K562 (cell line): ENCODE measurements around the gene FAXC. TPM values are rescaled to one million over a fixed set of nuclear protein-coding genes. Genes with fewer than 3 reads are reported as not detected.
A peak's percentile ranks its signal among the peaks of the same experiment; 100 is the strongest.

Experiments
- ATAC-seq: fragments of 200-7000 bp; cut with Tn5 transposase; 3 replicates; pipeline ENCODE4 v1.9.1; 2020; ENCODE audit warnings: moderate library complexity
- BruUV-seq: library from RNA; stranded (reverse); fragments of 400-500 nt; replicated peaks from 2 replicates; lab custom pipeline; 2021; lab: Mats Ljungman, UMichigan
- CTCF ChIA-PET: fragments of 300-600 bp; formaldehyde crosslinking; extraction: SDS; loops from one replicate; lab custom pipeline; 2021; ENCODE audit warnings: low intra/inter-chr PET ratio; lab: Yijun Ruan, JAX
- POLR2A ChIA-PET: fragments of 300-600, 350-650 bp; sonication (Branson Sonifier 250); formaldehyde crosslinking; extraction: SDS; loops from one replicate; lab custom pipeline; 2021; ENCODE audit warnings: antibody characterized with exemption, inconsistent platforms; lab: Yijun Ruan, JAX
- DNase-seq, 4 experiments: peaks; one replicate each; pipeline versions ENCODE4 v3.0.0 to v3.0.0-alpha.2; 2011 to 2018; ENCODE audit warnings: low spot score in 3 of 4, mixed read lengths in 3 of 4; ENCODE audit errors: extremely low read depth in 1 of 4
- FAIRE-seq: peaks from 2 replicates; lab custom pipeline; 2011; peaks lifted over from hg19 to GRCh38; lab: Jason Lieb, UNC
- H2AFZ ChIP-seq: 2 replicates; pipeline ENCODE4 v1.6.0; 2011; ENCODE audit warnings: low read depth, low read length, control low read depth, inconsistent platforms
- H3K27ac ChIP-seq: fragments of 200-600 bp; 3 replicates; pipeline ENCODE4 v1.8.0; 2011; ENCODE audit warnings: low read depth, mild to moderate bottlenecking, control low read depth, inconsistent platforms, low read length, moderate library complexity, mixed read lengths; ENCODE audit errors: extremely low read depth
- H3K27me3 ChIP-seq, 2 experiments: fragments of 300-600 bp in 1 of 2; 2 replicates in 1 of 2; 3 replicates in 1 of 2; pipeline versions ENCODE4 v1.6.0 to v1.8.0; 2011; ENCODE audit warnings: inconsistent platforms in 2 of 2, low read length in 2 of 2, mild to moderate bottlenecking in 1 of 2, mixed read lengths in 1 of 2, moderate library complexity in 1 of 2; ENCODE audit not compliant: control insufficient read depth in 2 of 2, insufficient read depth in 2 of 2
- H3K36me3 ChIP-seq: fragments of 300-600 bp; 3 replicates; pipeline ENCODE4 v1.8.0; 2011; ENCODE audit warnings: mild to moderate bottlenecking, low read length, inconsistent platforms; ENCODE audit not compliant: control insufficient read depth, insufficient read depth
- H3K4me1 ChIP-seq, 2 experiments: fragments of 200-600 bp in 1 of 2; replicated peaks in 1 of 2; 2 replicates in 1 of 2; 3 replicates in 1 of 2; pipeline versions ENCODE4 v1.5.1 to v1.8.0; 2011; ENCODE audit warnings: inconsistent platforms in 2 of 2, low read length in 2 of 2, mild to moderate bottlenecking in 1 of 2, mixed read lengths in 1 of 2, moderate library complexity in 1 of 2; ENCODE audit not compliant: control insufficient read depth in 2 of 2, insufficient read depth in 2 of 2
- H3K4me2 ChIP-seq: 2 replicates; pipeline ENCODE4 v1.6.1; 2011; ENCODE audit warnings: low read length, control low read depth, inconsistent platforms, mixed read lengths; ENCODE audit not compliant: insufficient read depth
- H3K4me3 ChIP-seq: fragments of 200-600 bp; sonication (generic), shearing (Covaris generic); 2 replicates; pipeline ENCODE4 v1.5.1; 2016; ENCODE audit warnings: control low read depth, inconsistent platforms
- H3K79me2 ChIP-seq: fragments of 200-600 bp; 3 replicates; pipeline ENCODE4 v1.8.0; 2011; ENCODE audit warnings: low read length, inconsistent platforms; ENCODE audit not compliant: control insufficient read depth, insufficient read depth
- H3K9ac ChIP-seq, 2 experiments: 2 replicates each; pipeline versions ENCODE4 v1.6.0 to v1.6.1; 2011; ENCODE audit warnings: low read depth in 2 of 2, low read length in 2 of 2, control low read depth in 1 of 2, inconsistent platforms in 1 of 2, mild to moderate bottlenecking in 1 of 2, mixed read lengths in 1 of 2; ENCODE audit not compliant: insufficient read depth in 1 of 2
- H3K9me1 ChIP-seq: one replicate; pipeline ENCODE4 v1.6.0; 2011; ENCODE audit warnings: inconsistent platforms, mild to moderate bottlenecking, low read length, moderate library complexity; ENCODE audit not compliant: control insufficient read depth, insufficient read depth
- H3K9me3 ChIP-seq: replicated peaks from 2 replicates; pipeline ENCODE4 v1.5.1; 2011; ENCODE audit warnings: low read depth, low read length, inconsistent platforms; ENCODE audit not compliant: control insufficient read depth, insufficient read depth
- H4K20me1 ChIP-seq: replicated peaks from 2 replicates; pipeline ENCODE4 v1.6.1; 2011; ENCODE audit warnings: low read length, inconsistent platforms, mixed read lengths; ENCODE audit not compliant: control insufficient read depth, insufficient read depth
- ARHGAP35 ChIP-seq: fragments of 450-650 bp; IDR thresholded peaks from 2 replicates; pipeline ENCODE4 v1.6.1; 2018; ENCODE audit not compliant: partially characterized antibody
- ARID3B ChIP-seq: fragments of 250-450 bp; sonication (Bioruptor Pico); IDR thresholded peaks from 2 replicates; pipeline ENCODE4 v1.4.0; 2020; ENCODE audit warnings: borderline replicate concordance
- ELF1 ChIP-seq: fragments of 200-800 bp; sonication (Bioruptor generic); IDR thresholded peaks from 2 replicates; pipeline ENCODE4 v1.6.1; 2016; ENCODE audit warnings: missing genetic modification characterization, missing compliant biosample characterization
- ETV6 ChIP-seq, 3 experiments: fragments of 150-350 bp in 1 of 3; sonication (generic) in 1 of 3; formaldehyde crosslinking in 1 of 3; IDR thresholded peaks; 2 replicates each; pipeline versions ENCODE4 v1.6.1 to v1.8.0; 2014 to 2022; ENCODE audit warnings: borderline replicate concordance in 2 of 3, low read depth in 2 of 3, antibody characterized with exemption in 1 of 3, low read length in 1 of 3, mild to moderate bottlenecking in 1 of 3, missing genetic modification reagents in 1 of 3
- FOXM1 ChIP-seq, 2 experiments: fragments of 450-650 bp in 1 of 2; sonication (generic) in 1 of 2; formaldehyde crosslinking in 1 of 2; IDR thresholded peaks; 2 replicates each; pipeline versions ENCODE4 v1.6.1 to v1.9.0; 2017 to 2022; ENCODE audit warnings: low read depth in 2 of 2, mild to moderate bottlenecking in 2 of 2, missing genetic modification reagents in 1 of 2, moderate library complexity in 1 of 2
- POU5F1 ChIP-seq: fragments of 150-350 bp; IDR thresholded peaks from 2 replicates; pipeline ENCODE4 v1.6.1; 2014; ENCODE audit warnings: borderline replicate concordance, low read length, low read depth, mild to moderate bottlenecking; ENCODE audit not compliant: partially characterized antibody
- SPI1 ChIP-seq: IDR thresholded peaks from 2 replicates; pipeline ENCODE4 v1.6.1; 2011; ENCODE audit warnings: low read depth, low read length, control low read depth, borderline replicate concordance
- SRSF1 ChIP-seq: fragments of 200-400 bp; formaldehyde crosslinking; IDR thresholded peaks from 2 replicates; pipeline ENCODE4 v1.6.1; 2017; ENCODE audit warnings: mild to moderate bottlenecking, low read depth, low read length, moderate library complexity
- TAF9B ChIP-seq: fragments of 450-650 bp; IDR thresholded peaks from 2 replicates; pipeline ENCODE4 v1.6.1; 2018; ENCODE audit warnings: mild to moderate bottlenecking; ENCODE audit not compliant: partially characterized antibody
- ZNF224 ChIP-seq: sonication (generic); formaldehyde crosslinking; IDR thresholded peaks from 2 replicates; pipeline ENCODE4 v1.8.0; 2022; ENCODE audit warnings: mild to moderate bottlenecking, missing genetic modification reagents
- WGBS: fragments of 100-300 bp; shearing (Covaris generic); methylation state at CpG from one replicate; pipeline ENCODE4 v1.1.6; 2016; ENCODE audit warnings: low coverage, mixed read lengths; ENCODE audit not compliant: insufficient coverage; ENCODE audit errors: missing lambda C conversion rate; 5-methylcytosine and 5-hydroxymethylcytosine counted together
- in situ Hi-C: fragments of 300-500 bp; cut with MboI; formaldehyde crosslinking; loops from 4 replicates; pipeline ENCODE4 v1.15.0; 2018; ENCODE audit warnings: inconsistent platforms, mixed read lengths
- intact Hi-C: fragments of 100-400 bp; cut with micrococcal nuclease; formaldehyde crosslinking; loops from 2 replicates; pipeline ENCODE4 v1.14.2; 2022
- polyA plus RNA-seq, 8 experiments: library from polyadenylated mRNA; depleted of rRNA in 4 of 8; stranded (reverse) in 5 of 8; unstranded in 3 of 8; fragments of >200 nt; fragmentation: Nextera tagmentation in 2 of 8; fragmentation: Illumina TruSeq in 1 of 8; extraction: Ambion mirVana in 2 of 8; extraction: Trizol in 1 of 8; gene quantifications; 2 replicates each; pipeline versions ENCODE4 v1.2.1 to v1.2.3, GENCODE V29; 2011 to 2014; ENCODE audit warnings: inconsistent platforms in 1 of 8, missing spikeins in 1 of 8
- total RNA-seq, 7 experiments: library from RNA; depleted of rRNA in 6 of 7; stranded (reverse); fragments of >200 nt in 6 of 7; fragmentation: Illumina TruSeq in 2 of 7; extraction: Trizol in 2 of 7; gene quantifications; 2 replicates each; pipeline versions ENCODE4 v1.2.1 to v1.2.3, GENCODE V29; 2011 to 2021; ENCODE audit warnings: low replicate concordance in 1 of 7
- TF ChIP-seq, protein P1 (sequence below): sonication (generic); formaldehyde crosslinking; IDR thresholded peaks from 2 replicates; pipeline ENCODE4 v1.8.0; 2022; ENCODE audit warnings: mild to moderate bottlenecking, missing genetic modification reagents

FAXC gene
- total and polyA plus RNA-seq, 9 of the 15 experiments (the other 6 are each of a cell fraction or from before 2014, with no cell fraction given): 0.06 to 0.40 (median 0.13) TPM; not detected in 5

DNA sequence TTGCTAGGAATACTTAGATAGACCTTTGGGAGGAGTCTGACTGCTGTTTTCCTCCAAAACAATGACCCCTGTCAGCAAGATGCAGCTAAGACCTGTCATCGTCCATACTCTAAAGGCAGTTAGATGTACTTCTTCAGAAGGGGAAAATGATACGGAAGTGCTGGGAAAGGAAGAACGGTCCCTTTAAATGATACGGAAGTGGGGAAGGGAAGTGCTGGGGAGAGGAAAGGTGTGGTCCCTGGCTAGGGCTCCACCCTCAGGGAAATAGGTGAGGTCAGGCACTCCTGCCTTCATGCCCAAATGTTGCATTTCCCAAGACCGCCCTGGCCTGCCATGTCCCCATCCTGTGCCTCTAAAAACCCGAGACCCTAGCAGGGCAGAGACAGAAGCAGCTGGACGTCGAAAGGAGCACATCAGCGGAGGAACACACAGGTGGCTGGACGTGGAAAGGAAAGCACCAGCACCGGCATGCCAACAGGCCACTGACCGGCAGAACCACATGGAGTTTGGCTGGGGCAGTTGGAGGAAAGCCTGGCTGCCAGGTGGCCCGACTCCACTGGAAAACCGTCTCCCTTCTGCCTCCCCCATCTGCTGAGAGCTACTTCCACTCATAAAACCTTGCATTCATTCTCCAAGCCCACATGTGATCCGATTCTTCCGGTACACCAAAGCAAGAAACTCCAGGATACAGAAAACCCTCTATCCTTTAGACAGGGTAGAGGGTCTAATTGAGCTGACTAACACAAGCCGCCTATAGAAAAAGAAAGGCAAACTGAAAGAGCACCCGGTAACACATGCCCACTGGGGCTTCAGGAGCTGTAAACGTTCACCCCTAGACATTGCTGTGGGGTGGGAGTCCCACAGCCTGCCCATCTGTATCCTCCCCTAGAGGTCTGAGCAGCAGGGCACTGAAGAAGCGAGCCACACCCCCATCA is 94.6 kb downstream of the FAXC start:
- WGBS: 4% methylated on average over 16 of the region's 20 CpGs
- CTCF ChIA-PET: no interaction called here
- in situ Hi-C loops (no loop called here), intact Hi-C loops (no loop called here)
- Histone ChIP-seq H2AFZ (no peak overlapping the region), H3K27me3 (peaks cover 14 to 30% of the 10 kb centered on the region in 2 experiments; a peak in 3 of 5 replicates), H3K9me1 (no peaks in the 10 kb centered on the region), H3K27ac (no peak overlapping the region), H3K4me3 (no peak overlapping the region), H3K4me1 (no peaks in the 10 kb centered on the region; a peak in 1 of 5 replicates), H3K79me2 (no peaks in the 10 kb centered on the region), H3K36me3 (no peaks in the 10 kb centered on the region), H3K4me2 (peak overlapping the region; percentile 49; the same call in 1 of the 2 replicates), H3K9me3 (no peaks in the 10 kb centered on the region), H3K9ac (0 out of 4 replicates have a peak overlapping the region, but pooled peaks of 1 of the 2 experiments have one; percentile 26), H4K20me1 (no peaks in the 10 kb centered on the region)
- POLR2A ChIA-PET: no interaction called here
- DNase-seq (no peak), ATAC-seq (peak; percentile 32; the same call in 1 of the 3 replicates), FAIRE-seq (no peak)
- no peak for TF ChIP-seq FOXM1 (IDR thresholded peaks at IDR 0.05; ENCODE audit: low read depth)
- TF ChIP-seq FOXM1 (CRISPR knock-in tag; IDR thresholded peaks at IDR 0.05; ENCODE audit: low read depth): no peak
- no peak for TF ChIP-seq POU5F1
- TF ChIP-seq, protein P1, sequence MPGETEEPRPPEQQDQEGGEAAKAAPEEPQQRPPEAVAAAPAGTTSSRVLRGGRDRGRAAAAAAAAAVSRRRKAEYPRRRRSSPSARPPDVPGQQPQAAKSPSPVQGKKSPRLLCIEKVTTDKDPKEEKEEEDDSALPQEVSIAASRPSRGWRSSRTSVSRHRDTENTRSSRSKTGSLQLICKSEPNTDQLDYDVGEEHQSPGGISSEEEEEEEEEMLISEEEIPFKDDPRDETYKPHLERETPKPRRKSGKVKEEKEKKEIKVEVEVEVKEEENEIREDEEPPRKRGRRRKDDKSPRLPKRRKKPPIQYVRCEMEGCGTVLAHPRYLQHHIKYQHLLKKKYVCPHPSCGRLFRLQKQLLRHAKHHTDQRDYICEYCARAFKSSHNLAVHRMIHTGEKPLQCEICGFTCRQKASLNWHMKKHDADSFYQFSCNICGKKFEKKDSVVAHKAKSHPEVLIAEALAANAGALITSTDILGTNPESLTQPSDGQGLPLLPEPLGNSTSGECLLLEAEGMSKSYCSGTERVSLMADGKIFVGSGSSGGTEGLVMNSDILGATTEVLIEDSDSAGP (CRISPR knock-in tag): peak; percentile 62; the same call in 1 of the 2 replicates
- TF ChIP-seq ARID3B (CRISPR knock-in tag): no peak
- peak; percentile 64; the same call in 1 of the 2 replicates for TF ChIP-seq SPI1
- TF ChIP-seq TAF9B: no peak
- TF ChIP-seq ZNF224 (CRISPR knock-in tag): no peak
- TF ChIP-seq ARHGAP35: no peak
- TF ChIP-seq SRSF1: no peak
- peak in 1 of 2 experiments; percentile 74; a peak in 2 of 4 replicates for TF ChIP-seq ETV6 (IDR thresholded peaks at IDR 0.05; ENCODE audit: borderline replicate concordance in 1 of 2, low read depth in 2 of 2, low read length in 1 of 2)
- no peak for TF ChIP-seq ETV6 (CRISPR knock-in tag; IDR thresholded peaks at IDR 0.05; ENCODE audit: borderline replicate concordance)
- peak; percentile 72 for TF ChIP-seq ELF1 (tag)
- BruUV-seq: no TSS peak
